ENCODE results near the gene TRIM29. TPM values are rescaled to one million over a fixed set of nuclear protein-coding genes. Genes with fewer than 3 reads are reported as not detected.

TRIM29 gene, protein sequence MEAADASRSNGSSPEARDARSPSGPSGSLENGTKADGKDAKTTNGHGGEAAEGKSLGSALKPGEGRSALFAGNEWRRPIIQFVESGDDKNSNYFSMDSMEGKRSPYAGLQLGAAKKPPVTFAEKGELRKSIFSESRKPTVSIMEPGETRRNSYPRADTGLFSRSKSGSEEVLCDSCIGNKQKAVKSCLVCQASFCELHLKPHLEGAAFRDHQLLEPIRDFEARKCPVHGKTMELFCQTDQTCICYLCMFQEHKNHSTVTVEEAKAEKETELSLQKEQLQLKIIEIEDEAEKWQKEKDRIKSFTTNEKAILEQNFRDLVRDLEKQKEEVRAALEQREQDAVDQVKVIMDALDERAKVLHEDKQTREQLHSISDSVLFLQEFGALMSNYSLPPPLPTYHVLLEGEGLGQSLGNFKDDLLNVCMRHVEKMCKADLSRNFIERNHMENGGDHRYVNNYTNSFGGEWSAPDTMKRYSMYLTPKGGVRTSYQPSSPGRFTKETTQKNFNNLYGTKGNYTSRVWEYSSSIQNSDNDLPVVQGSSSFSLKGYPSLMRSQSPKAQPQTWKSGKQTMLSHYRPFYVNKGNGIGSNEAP
- total RNA-seq: not detected in 2 replicates

DNA sequence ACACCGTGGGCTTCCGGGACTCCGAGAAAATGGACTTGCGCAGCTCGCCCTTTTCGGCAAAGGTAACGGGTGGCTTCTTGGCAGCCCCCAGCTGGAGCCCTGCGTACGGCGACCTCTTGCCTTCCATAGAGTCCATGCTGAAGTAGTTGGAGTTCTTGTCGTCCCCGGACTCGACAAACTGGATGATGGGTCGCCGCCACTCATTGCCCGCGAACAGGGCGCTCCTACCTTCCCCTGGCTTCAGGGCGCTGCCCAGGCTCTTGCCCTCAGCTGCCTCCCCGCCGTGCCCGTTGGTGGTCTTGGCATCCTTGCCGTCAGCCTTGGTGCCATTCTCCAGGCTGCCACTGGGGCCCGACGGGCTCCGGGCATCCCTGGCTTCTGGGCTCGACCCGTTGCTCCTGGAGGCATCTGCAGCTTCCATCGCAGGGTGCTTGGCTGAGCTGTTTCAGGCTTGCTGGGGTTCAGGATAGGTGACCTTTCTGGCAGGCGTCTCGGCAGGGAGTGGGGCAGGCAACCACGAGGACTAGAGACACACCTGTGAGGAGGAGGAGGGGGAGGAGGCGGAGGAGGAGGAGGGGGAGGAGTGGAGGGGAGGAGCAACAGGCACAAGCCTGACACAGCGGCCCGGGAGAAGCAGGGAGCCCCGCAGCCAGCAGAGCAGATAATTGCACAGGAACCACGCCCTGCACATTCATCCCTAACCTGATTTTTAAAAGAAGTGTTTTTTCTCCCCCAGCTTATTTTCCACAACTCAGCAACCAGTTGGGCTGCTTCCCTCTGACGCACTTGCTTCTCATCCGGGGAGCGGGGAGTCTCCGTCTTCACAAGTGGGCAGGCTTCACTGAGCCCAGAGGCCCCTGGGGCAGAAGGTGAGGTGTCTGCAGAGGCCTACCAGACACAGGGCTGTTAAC, at the start of gene TRIM29:
Gene TRIM29, minus strand, starts transcription at position 503 of the 911 bp plus-strand sequence. Its CDS starts 82 bp downstream, at position 421.

Other genes with a start within 250 kb of the TRIM29 start
- gene OAF, start 72.9 kb upstream of the TRIM29 start, total RNA-seq: 5.7 and 22.8 TPM in 2 replicates
- not detected in 2 replicates for gene POU2F3, start 102.0 kb upstream of the TRIM29 start, total RNA-seq
- gene TLCD5, start 187.2 kb upstream of the TRIM29 start, total RNA-seq: 8.8 and 9.0 TPM in 2 replicates
- 176 and 179 TPM in 2 replicates for gene ARHGEF12, start 198.3 kb upstream of the TRIM29 start, total RNA-seq

All from thoracic aorta endothelial cell (primary cell).